Stimulated activated effector memory CD8-positive, alpha-beta T cell treated with anti-CD3 and anti-CD28 coated beads, Interleukin-12 subunit alpha, Interleukin-12 subunit beta, amount 100 ng/mL, for 72 hours (primary cell): Measurements from ENCODE around the gene AP5M1.
"Not testable (repeated sequence)": the region's sequence is repeated elsewhere in the genome, so short reads cannot be mapped to it uniquely, and the experiment has no call there.

ENCODE experiments used
- ATAC-seq: fragments of 150-1000 bp; cut with Tn5 transposase; 2 replicates; pipeline ENCODE4 v1.10.0; 2021
- DNase-seq, 2 donors: peaks; one replicate each; pipeline ENCODE4 v3.0.0; 2021 to 2022; ENCODE audit warnings: low spot score in 2 of 2
- H3K27ac Mint-ChIP-seq: one replicate; pipeline ENCODE4 v1.8.0; 2022; ENCODE audit warnings: mild to moderate bottlenecking, mixed read lengths
- H3K36me3 Mint-ChIP-seq: one replicate; pipeline ENCODE4 v1.8.0; 2022; ENCODE audit warnings: mild to moderate bottlenecking, mixed read lengths
- H3K4me1 Mint-ChIP-seq: one replicate; pipeline ENCODE4 v1.8.0; 2022; ENCODE audit warnings: mixed read lengths
- H3K4me3 Mint-ChIP-seq: one replicate; pipeline ENCODE4 v1.8.0; 2022; ENCODE audit warnings: mild to moderate bottlenecking, mixed read lengths
- H3K9me3 Mint-ChIP-seq: one replicate; pipeline ENCODE4 v1.8.0; 2022; ENCODE audit warnings: mixed read lengths

Gene AP5M1

GRCh38 chr14:57317248-57317833, 48.6 kb downstream of the AP5M1 start:
- Mint-ChIP-seq H3K9me3 (no peaks in the 10 kb centered on the region), H3K4me3 (no peak overlapping the region), H3K4me1 (peaks cover 6% of the 10 kb centered on the region), H3K36me3 (no peaks in the 10 kb centered on the region), H3K27ac (no peak overlapping the region)
- peak; percentile 62 to 76 for DNase-seq
- peak; percentile 64 for ATAC-seq

DNA sequence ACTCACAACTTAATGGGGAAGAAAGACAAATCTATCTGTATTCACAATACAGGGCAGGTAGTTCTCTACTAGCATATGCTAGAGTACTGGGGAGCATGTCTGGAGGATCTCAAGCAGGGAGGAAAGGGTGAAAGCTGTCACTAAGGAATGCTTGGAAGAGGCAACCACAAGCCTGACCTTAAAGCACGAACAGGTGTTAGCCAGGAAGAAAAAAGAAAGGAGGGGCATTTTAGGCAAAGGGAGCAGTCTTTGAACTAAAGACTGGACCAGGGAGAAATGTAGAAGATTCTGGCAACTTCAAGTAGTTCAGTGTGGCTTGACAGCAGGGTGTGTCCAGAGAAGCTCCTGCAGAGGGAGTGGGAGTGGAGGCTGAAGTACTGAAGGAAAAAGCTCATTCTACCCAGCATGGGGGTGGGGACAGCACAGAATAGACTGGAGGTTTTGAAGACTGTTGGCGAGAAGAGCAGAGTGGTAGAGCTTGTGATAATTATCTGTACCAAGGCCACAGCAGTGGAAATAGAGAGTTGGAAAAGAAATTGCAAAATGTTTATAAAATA, 50.9 kb downstream of the AP5M1 start:
- Mint-ChIP-seq H3K27ac (no peak overlapping the region), H3K4me1 (no peaks in the 10 kb centered on the region), H3K4me3 (no peak overlapping the region), H3K36me3 (no peaks in the 10 kb centered on the region), H3K9me3 (no peaks in the 10 kb centered on the region)
- DNase-seq (no peak), ATAC-seq (no peak)

DNA sequence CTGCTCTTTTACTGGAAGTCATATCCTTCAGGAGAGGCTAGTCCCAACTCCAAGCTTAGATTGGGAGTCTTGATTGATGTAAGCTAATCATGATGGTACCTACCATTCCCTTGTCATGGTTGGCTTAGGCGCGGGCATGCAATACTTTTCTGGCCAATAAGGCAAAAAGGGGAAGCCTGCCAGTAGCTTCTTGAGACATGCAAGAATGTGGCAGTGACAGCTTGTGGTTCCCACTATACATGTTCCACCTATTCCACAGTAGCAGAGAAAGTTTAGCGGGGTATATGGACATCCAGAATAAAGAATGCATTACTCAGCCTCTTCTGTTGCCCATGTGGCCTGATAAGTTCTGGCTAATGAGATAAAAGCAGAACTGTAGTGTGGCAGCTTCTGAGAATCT, 55.0 kb downstream of the AP5M1 start:
- no peak overlapping the region for H3K4me3 Mint-ChIP-seq
- H3K27ac Mint-ChIP-seq: no peak overlapping the region
- H3K4me1 Mint-ChIP-seq: no peaks in the 10 kb centered on the region
- DNase-seq (no peak), ATAC-seq (no peak)
- H3K9me3 Mint-ChIP-seq: no peaks in the 10 kb centered on the region
- H3K36me3 Mint-ChIP-seq: no peaks in the 10 kb centered on the region

GRCh38 chr14:57326253-57326652, 57.5 kb downstream of the AP5M1 start:
- H3K4me1 Mint-ChIP-seq: no peaks in the 10 kb centered on the region
- no peak overlapping the region for H3K4me3 Mint-ChIP-seq
- DNase-seq (no peak), ATAC-seq (no peak)
- H3K36me3 Mint-ChIP-seq: no peaks in the 10 kb centered on the region
- H3K9me3 Mint-ChIP-seq: no peaks in the 10 kb centered on the region
- no peak overlapping the region for H3K27ac Mint-ChIP-seq

DNA sequence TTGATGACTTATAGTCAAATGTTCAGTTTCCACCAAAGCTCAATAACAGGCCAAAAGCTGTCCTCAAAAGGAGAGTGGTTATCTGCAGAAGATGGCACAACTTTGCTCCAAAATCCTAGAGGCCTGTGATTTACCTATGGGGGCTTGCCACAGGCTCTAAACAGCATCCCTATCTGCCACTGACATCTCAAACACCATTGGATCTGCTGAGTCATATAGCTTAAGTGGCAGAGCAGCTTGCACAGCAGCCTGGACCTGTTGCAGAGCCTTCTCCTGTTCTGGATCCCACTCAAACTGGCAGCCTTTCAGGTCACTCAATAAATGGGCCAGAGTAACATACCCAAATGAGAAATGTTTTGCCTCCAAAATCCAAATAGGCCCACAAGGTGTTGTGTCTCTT, 61.1 kb downstream of the AP5M1 start:
- DNase-seq (no peak), ATAC-seq (no peak)
- no peak overlapping the region for H3K4me3 Mint-ChIP-seq
- H3K4me1 Mint-ChIP-seq: no peaks in the 10 kb centered on the region
- peaks cover 2% of the 10 kb centered on the region for H3K9me3 Mint-ChIP-seq
- no peaks in the 10 kb centered on the region for H3K36me3 Mint-ChIP-seq
- H3K27ac Mint-ChIP-seq: no peak overlapping the region

DNA sequence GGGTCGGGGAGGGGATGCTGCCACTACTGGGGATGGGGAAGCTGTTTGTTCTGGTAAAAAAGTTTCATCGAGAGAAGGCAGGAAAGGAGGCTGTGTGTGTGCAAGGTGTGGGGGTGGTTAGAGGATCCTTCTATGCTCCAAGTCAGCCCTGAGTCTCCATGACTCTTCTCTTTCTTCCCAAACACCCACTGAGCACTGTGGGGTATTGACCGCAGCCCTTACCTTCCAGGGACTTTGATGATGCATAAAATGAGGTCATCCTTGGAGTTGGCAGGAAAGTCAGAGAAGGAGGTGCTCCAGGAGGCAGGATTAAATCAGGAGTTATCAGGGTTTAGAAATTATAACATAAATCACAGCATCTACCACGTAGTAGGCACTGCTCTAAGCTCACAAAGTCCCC, 63.7 kb downstream of the AP5M1 start:
- not testable (repeated sequence) for H3K27ac Mint-ChIP-seq, H3K4me1 Mint-ChIP-seq, ATAC-seq, DNase-seq, H3K4me3 Mint-ChIP-seq, H3K36me3 Mint-ChIP-seq
- H3K9me3 Mint-ChIP-seq: peaks cover 12% of the 10 kb centered on the region

- peaks cover 12% of the 10 kb centered on the region for H3K9me3 Mint-ChIP-seq
Observed at GRCh38 chr14:57333726-57334125, 65.0 kb downstream of the AP5M1 start.

GRCh38 chr14:57343545-57344297, 75.0 kb downstream of the AP5M1 start:
- not testable (repeated sequence) for DNase-seq, H3K4me1 Mint-ChIP-seq, H3K27ac Mint-ChIP-seq, H3K4me3 Mint-ChIP-seq, ATAC-seq, H3K36me3 Mint-ChIP-seq, H3K9me3 Mint-ChIP-seq

More at GRCh38 chr14:57333726-57334125, 65.0 kb downstream of the AP5M1 start:
- not testable (repeated sequence) for H3K27ac Mint-ChIP-seq, DNase-seq, H3K4me1 Mint-ChIP-seq, ATAC-seq, H3K4me3 Mint-ChIP-seq, H3K36me3 Mint-ChIP-seq

- H3K36me3 Mint-ChIP-seq: no peaks in the 10 kb centered on the region
- peaks cover 3% of the 10 kb centered on the region for H3K9me3 Mint-ChIP-seq
- no peak overlapping the region for H3K4me3 Mint-ChIP-seq
- DNase-seq (no peak), ATAC-seq (no peak)
- no peak overlapping the region for H3K27ac Mint-ChIP-seq
- H3K4me1 Mint-ChIP-seq: no peaks in the 10 kb centered on the region
Observed at GRCh38 chr14:57345106-57345505, 76.3 kb downstream of the AP5M1 start.

- H3K36me3 Mint-ChIP-seq: no peaks in the 10 kb centered on the region
- no peak for ATAC-seq
- H3K4me1 Mint-ChIP-seq: no peaks in the 10 kb centered on the region
- no peak for DNase-seq
- H3K9me3 Mint-ChIP-seq: peaks cover 3% of the 10 kb centered on the region
- H3K27ac Mint-ChIP-seq: no peak overlapping the region
- H3K4me3 Mint-ChIP-seq: no peak overlapping the region
Observed at GRCh38 chr14:57346741-57347140, 78.0 kb downstream of the AP5M1 start.
